HG03103 (cell line): ENCODE results near the gene SIX1.

Experiments used
- ATAC-seq: cut with Tn5 transposase; IDR thresholded peaks from one replicate; pipeline ENCODE4 v1.9.1; 2021; ENCODE audit warnings: low read depth; ENCODE audit not compliant: unreplicated experiment

Gene SIX1

DNA sequence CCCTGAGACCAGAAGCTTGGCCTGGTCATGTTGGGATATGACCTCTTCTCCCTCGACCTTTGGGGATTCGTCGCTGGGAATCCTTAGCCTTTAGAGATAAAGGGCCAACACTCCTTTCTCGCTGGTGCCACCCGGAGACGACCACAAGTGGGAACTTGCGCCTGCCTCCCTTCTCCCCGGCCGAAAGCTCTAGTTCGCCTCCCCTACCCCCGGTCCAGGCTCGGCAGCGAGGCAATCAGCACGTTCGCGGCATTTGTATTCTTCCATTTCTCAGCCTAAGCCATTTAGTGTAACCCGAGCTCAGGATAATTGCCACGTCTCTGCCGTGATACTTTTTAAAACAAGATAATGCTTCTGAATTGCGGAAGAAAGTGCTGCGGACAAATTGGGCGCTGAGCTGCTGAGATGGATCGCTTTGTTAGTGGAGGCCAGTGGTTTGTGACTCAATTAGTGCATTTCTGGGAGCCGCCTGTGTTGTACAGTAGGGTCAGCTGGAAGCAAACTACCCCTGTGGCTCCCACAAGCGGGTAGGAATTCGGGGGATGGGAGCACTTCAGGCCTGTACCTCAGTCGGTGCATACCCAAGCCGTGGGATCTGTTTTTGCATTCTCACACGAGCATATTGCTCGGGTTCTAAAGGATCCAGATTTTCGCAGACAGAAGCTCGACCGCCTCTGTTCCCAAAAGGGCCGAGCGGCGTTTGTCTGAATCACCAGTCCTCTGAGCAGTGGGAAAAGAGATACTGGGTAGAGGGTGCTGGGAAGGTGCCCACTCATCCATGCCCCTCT, 6.8 kb upstream of the SIX1 start:
- no peak for ATAC-seq

DNA sequence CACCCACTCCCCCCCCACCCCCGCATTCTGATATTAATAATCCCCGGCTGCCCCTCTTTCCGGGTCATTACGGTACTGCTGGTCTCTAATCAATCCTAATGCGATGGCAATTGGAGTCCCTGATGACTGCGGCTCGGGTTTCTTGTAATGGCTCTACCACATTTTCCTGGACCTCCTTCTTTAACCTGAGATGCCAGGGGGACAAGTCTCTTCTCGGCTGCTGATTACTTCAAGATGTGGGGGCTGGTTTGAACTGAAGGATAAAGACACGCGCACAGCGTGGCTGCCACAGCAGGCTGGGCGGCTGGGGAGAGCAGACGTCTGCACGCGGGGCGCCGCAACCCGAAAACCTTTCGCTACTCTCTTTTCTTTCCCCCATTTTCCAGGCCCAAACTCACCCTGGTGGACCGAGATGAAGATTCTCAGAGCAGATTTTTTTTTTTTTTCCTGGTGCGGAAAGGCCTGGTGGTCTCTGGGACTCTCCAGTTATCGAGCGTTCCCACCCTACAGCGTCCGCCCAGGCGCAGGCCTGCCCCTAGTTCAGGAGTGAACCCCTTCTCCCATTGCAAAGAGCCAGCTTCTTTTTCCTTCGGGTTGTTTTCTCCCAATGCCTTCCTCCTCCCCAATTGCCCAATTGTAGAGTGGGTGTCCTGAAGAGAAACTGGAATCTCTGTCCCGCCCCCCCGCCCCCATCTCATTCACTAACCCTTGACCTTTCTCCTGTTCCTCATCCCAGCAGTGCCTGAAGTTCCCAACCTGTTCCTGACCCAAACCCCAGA, 6.0 kb upstream of the SIX1 start:
- ATAC-seq, result no peak

DNA sequence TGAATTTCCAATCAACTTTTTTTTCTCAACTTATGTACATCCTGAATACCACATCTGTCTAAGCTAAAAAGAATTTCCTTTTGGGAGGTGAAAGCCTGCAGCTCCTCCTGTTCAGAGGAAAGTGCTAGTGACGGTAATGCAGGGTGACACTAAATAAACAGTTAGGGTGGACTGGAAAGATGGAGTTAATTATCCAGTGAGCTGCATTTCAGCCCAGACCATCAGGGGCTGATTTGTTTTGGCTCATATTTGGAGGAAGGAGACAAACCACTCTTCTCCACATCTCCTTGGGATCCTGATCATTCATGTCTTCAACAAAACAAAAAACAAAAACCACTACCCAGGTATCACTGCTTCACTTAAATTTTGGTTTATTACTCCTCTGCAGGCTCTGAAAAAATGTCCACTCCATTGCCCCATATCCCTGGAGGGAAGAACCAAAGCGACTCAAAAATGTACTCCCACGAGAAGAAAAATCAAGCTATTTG, 5.1 kb upstream of the SIX1 start:
- ATAC-seq, result no peak

DNA sequence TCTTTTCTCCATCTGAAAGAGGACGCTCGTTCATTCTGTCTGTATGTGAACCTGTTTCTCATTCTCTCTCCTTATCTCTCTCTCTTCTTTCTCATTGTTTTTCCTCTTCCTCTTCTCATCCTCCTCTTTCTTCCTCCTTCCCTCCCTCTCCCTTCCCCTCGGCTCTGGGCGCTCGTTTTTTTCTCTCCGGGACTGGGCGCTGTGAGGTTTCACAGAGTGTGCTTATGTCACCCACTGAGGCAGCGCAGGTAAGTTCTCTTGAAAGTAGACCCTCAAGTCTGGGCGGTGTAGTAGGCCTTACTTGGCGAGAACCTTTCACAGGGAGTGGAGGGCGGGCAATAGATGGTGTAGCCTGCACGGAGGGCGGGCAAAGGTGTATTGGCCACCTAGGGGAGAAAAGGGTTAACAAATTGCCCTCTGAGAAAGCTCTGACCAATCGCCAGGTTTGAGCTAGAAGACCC, 4.5 kb upstream of the SIX1 start:
- no peak for ATAC-seq

DNA sequence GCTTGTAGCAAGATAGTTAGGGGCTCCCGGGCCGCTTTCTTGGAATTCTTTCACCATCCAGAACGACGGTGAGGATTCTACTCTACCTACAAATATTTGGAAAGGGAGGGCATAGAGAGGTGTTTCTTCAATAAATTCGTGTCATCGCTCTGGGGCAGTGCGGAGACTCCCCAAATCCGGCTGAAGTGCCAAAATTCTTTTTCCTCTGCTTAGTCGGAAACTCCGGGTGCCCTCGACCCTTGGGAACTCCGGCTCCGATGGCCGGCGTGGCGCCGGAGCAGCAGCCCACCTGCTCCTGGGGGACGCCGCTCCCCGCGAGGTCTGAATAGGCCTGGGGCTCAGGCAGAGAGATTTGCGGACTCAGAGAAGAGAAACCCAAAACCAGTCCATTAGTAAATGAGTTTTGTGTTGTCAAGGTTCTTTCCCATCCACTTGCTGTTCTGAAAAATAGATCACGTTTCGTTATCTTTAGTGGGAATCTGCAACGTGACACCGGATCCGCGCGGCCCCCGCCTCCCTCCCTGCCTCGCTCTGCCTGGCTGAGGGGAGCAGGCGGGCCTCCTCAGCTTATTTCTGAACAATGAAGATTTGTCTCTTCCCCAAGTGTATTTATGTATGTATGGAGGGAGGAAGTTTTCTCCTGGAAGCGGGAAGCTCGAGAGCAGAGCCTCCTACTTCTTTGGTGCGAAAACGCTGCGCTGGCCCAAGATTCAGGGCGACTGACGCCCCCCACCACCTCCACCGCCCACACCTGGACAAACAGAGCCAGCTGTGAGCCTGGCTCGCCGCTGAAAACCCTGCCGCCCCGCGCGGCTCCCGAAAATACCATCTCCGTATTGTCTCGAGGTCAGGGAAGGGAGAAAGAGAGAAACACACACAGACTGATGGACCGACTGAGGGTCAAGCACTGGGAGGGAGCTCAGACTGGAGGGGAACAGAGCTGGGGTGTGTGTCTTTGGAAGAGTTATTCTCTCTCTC, 3.7 kb upstream of the SIX1 start:
- ATAC-seq, result no peak

DNA sequence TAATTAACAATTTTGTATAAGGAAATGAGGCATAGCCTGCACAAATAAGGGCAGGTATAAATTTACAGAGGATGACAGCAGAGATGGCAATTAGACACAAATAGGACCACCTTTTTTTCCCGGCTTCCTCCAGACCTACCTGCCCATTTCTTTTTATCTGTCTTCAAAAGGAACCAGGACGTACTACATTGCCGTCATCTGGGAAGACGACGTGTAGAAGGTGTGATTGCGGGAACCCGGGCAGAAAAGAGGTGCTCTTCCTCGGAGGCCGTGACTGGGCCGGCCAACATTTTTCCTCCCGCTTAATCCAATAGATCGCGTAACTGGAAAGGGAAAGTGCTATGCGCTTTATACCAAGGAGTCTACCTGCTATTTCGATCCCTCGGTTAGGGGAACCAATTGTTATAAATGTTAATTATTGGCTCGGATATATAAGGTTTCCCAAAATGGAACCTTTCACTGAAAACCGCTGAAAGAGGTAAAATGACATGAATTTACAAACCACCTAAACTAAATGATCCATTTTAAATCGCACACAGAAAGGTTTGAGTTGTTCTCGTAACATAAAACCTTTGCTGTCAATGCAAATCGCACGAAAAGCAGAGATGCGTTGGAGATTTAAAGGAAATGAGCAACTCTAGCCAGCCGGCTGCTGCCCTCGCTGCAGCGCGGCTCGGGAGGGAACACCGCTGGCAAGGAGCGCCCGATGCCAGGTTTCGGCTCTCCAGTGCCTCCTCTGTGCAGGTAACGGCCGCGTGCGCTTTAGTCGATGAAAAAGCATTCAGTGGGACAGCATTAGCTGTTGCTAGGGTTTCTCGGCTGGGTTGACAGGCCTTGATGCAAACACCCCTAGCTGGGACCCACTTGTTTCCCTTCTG, 2.8 kb upstream of the SIX1 start:
- ATAC-seq, result no peak

DNA sequence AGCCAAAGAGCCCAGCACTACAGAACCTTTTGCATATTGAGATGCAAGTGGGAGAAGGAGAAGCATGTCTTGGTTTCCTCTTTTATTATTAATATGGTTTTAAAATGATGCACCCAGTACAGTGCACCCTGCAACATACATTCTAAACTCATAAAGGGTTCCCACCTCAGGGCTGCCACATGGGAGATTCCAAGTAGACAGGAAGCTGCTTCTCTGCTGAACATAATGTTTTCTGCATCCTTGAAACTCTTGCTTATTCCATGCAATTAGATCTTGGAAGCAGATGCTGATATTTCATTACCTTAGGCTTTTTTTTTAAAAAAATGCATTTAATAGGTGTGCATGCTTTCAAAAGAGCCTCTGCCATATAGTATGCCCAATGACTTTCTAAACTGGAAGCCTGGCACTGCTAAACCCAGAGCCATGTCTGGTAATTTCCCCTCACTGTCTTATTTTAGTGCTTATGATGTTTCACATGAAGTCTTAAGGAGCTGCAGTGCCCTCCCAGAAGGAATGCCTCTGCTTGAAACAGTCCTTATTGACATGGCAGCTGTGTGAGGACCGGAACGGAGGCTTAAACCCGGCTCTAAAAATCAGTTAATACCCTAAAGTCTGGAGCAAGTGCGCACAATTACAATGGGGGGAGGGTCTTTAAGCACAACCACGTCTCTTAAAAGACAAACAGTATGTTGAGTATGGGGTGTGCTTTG, 2.0 kb upstream of the SIX1 start:
- ATAC-seq, result no peak

DNA sequence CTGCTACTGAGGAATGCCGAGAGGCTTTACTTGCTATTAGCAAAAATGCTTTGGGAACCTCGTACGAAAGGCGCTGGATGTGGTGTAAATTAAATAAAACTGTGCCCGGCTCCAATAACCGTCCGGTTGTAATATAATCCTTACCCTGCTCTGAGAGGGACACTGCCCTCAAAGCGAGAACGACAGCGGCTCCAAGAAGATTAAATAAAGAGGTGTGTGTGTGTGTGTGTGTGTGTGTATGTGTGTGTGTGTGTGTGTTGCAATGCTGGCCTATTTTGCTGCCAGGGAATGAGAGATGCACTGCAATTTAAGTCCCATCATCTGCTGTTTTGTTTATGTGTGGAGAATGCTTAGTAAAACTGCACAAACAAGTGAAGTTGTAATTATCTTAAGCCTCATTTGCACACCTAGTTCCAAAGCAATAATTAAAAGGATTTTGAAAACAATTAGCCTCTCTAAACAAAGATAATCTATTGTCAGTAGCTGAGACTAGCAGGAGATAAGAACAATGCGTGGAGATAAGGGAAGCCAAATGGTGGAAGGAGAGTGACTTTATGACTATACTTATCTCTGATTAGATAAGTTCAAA, 1.2 kb upstream of the SIX1 start:
- no peak for ATAC-seq

DNA sequence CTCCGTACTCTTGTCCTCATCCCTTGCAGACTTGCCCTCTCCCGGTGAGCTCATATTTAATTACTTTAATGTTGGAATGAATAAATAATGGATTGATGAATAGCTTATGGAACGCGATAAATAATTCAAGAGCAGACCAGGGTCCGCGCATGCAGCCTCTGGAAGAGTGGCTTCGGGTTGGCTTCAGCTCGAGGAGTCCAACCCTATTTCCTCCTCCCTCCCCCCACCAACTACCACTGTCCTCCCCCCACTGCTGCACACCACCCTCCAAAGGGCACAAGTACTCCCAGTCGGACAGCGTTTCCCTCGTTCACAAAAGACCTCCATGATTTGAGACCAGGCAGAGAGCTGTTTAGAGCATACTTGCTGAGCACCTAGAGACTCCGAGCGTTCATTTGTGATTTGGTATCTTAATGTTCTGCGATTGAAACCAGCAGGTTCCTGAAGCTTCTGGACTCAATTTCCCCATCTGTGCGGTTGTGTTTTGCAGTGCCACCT, 647 bp upstream of the SIX1 start:
- ATAC-seq, result no peak

DNA sequence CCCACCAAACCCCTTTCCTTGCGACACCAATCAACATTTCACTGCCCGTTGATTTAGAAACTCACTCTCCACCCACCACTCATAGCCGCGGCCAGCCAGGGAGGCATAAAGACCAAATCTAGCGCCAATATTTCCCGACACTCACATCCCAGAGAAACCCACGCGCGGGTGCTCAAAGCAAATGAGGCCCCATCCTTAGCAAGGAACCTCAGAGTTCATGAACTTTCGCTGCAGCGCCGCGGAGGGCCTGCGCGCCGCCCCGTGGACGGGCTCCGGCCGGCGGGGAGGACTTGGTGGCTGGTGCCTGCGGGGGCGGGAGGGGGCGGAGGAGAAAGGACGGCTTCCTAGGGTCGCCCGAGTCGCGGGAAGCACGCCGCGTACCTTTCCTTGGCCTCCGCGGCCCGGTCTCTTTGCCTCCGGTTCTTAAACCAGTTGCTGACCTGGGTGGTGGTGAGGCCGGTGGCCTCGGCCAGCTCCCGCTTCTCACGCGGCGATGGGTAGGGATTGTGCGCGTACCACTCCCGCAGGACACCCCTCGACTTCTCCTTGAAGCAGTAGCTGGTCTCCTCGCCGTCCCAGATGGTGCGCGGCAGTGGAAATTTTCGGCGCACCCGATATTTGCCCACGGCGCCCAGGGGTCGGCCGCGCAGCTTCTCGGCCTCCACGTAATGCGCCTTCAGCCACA, 886 bp downstream of the SIX1 start:
- ATAC-seq, result no peak

DNA sequence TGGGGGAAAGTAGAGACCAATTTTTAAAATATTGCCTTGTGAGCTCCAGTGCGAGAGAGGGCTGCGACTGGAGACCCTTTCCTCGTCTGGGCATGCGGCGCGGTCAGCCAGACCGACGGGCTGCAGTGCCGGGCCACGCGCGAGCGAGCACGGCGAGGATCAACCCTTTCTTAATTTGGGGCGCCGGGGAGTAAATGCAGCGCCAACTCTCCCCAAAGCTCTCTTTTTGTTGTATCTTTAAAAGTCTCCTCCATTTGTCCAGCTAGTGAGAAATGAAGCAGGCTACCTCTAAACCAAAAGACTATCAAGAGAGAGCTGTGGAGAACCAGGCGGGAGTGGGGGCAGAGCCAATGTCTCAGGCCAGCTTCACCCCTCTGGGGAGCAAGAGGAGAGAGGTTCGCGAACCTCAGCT, 1.4 kb downstream of the SIX1 start:
- no peak for ATAC-seq

DNA sequence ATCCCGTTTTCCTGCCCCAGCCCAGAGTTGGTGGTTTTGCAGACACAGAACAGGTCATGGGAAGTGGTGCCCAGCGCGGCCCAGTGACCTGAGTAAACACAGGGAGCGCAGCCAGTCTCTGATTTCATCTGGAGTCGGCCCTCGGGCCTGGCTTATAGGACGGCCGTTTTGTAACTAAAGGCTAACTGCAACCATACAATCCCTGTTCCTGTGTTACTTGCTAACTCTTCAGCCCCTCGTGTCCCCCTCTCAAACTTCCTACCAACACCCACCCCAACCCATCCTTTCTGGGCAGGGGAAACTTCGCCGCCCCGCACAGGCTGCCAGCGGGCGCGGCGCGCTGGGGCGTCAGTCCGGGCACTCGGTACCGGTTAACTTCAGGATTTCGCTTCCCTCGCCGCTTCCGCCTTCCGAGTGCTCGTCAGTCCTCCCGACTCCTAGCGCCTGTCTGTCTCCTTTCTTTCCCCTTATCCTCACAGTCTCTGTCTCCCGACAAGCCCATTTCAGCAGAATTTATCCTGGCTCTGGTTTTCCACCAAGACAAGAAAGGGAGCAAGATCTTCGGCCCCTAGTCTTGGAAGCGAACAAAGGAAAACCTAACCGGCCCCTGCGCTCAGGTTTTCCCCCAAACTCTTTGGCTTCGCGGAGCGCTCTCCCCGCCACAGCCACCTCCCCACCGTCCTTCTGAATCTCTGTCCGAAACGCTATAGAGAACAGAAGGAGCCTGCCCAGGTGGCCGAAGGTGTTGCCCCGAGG, 2.0 kb downstream of the SIX1 start:
- ATAC-seq, result no peak

DNA sequence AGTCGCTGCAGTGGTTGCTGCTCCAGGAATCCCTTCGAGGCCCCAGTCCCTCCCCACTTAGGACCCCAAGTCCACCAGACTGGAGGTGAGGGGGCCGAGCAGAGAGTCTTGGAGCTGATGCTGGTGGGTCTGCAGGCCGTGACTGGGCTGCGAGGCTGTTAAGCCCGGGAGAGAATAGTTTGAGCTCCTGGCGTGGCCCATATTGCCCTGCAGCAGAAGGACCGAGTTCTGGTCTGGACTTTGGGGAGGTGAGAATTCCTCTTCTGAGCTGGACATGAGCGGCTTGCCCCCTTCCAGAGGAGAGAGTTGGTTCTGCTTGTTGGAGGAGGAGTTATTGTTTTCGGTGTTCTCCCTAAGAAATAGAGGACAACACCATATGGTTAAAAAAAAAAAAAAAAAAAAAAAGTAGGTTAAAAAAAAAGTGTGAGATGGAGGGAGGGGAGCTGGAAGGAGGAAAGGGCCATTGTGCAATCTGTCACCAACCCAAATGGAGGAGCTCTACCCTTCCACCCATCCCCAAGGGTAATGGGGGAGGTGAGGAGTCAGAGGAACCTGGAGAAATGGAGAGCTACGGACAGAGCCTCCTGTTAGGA, 3.0 kb downstream of the SIX1 start:
- ATAC-seq, result no peak

DNA sequence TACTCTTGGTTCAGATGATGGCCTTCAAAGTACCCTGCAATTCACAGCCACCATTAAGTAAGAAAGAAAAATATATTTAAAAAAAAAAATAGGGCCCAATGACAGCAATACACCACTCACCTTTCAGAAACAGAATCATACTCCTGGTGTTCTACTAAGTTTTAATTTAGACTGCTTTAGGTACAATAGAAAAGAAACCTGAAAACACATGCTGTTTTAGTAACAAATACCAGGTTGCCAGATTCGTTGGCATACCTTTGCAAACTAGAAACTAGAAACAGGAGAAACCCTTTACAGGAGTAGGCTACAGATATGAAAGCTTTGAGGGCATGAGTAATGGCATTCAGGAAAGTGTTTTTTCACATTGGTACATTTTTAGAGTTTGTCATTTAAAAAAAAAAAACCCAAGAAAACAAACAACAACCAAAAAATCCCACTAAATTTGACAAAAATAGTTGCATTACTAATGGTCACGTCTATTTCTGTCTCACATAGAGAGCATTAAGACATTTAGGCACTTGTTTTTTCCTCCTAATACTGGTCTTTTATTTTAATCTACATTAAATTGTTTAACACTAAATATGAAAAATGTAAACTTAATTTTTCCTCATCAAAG, 4.0 kb downstream of the SIX1 start:
- no peak for ATAC-seq

DNA sequence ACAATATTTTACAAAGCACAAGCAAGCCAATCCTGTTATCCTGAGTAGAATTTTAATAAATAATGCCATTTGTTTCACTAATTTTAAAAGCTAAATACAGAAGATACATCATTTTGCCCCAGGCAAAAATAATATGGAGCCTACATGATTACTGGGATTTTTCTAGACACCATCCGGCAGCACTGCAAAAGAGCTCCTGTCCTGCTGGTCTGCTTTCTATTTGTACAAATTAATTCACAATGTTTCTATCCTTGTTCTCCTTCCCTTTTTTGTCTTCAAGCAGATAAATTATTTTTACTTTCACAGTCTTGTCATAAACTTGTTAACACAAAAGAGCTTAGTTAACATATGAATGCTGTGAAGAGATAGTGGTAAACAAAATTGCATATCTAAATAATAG, 4.6 kb downstream of the SIX1 start:
- ATAC-seq, result no peak
